WERI-Rb-1 (cell line): ENCODE measurements around the gene ANKS6.

Experiments
- DNase-seq: peaks from one replicate; pipeline ENCODE4 v3.0.0-alpha.2; 2020
- H3K27ac ChIP-seq: fragments of 250-450 bp; sonication (Bioruptor Pico); 2 replicates; pipeline ENCODE4 v1.5.1; 2020; ENCODE audit warnings: mild to moderate bottlenecking, moderate library complexity
- H3K27me3 ChIP-seq: fragments of 250-450 bp; sonication (Bioruptor Pico); 2 replicates; pipeline ENCODE4 v1.5.1; 2021; ENCODE audit warnings: mild to moderate bottlenecking, low read depth, moderate library complexity; ENCODE audit not compliant: insufficient read depth, severe bottlenecking
- H3K36me3 ChIP-seq: fragments of 250-450 bp; sonication (Bioruptor Pico); 2 replicates; pipeline ENCODE4 v1.5.1; 2020; ENCODE audit warnings: mild to moderate bottlenecking, moderate library complexity
- H3K4me3 ChIP-seq: 2 replicates; pipeline ENCODE4 v1.5.1; 2011; ENCODE audit warnings: low read depth, mild to moderate bottlenecking, control low read depth, low read length
- H3K9me3 ChIP-seq: fragments of 250-450 bp; sonication (Bioruptor Pico); 2 replicates; pipeline ENCODE4 v1.5.1; 2021; ENCODE audit warnings: mild to moderate bottlenecking, moderate library complexity; ENCODE audit not compliant: severe bottlenecking
- CTCF ChIP-seq: IDR thresholded peaks from 2 replicates; pipeline ENCODE4 v1.5.1; 2011; ENCODE audit warnings: low read depth, mild to moderate bottlenecking, control low read depth, inconsistent platforms, low read length

Gene ANKS6

DNA sequence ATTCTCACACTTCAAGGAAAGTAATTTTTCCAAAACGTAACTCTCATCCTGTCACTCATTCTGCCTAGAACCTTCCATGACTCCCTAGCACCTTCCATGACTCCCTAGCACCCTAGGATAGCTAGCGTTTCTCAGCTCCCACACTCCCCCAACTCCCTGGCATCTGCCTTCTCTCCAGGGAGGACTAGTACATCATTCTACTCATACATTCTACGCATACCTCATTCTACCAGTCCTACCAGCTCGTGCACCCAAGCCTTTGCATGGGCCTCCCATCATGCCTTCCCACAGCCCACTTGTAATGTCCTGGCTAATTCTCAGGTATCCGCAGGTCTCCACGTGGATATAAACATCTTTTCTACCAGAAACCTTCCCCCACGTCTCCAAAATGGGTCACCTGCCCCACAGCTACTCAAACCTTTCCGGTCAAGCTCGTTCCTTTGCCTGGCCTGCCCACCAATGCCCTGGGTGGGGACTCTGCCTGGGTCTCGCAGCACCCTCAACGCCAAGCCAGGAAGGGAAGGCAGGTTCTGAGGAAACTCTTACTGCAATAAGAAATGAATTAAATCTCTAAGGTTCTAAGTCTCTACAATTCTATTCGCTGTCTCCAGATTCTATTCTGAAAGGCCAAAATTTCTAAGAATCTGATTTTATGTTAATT, 930 bp downstream of the ANKS6 start:
- H3K9me3 ChIP-seq, result peaks cover 9% of the 10 kb centered on the region
- no peak overlapping the region for H3K27ac ChIP-seq
- TF ChIP-seq CTCF, result no peak
- no peaks in the 10 kb centered on the region for H3K27me3 ChIP-seq
- H3K36me3 ChIP-seq, result peaks cover 8% of the 10 kb centered on the region
- H3K4me3 ChIP-seq, result peak overlapping the region; percentile 70
- DNase-seq, result no peak

- no peak for TF ChIP-seq CTCF
- Histone ChIP-seq H3K27me3 (no peaks in the 10 kb centered on the region), H3K36me3 (peaks cover 13% of the 10 kb centered on the region), H3K4me3 (no peak overlapping the region), H3K9me3 (peaks cover 9% of the 10 kb centered on the region), H3K27ac (no peak overlapping the region)
- DNase-seq, result no peak
Observed at GRCh38 chr9:98794802-98795201, 1.6 kb downstream of the ANKS6 start.

GRCh38 chr9:98793031-98793430, 3.3 kb downstream of the ANKS6 start:
- Histone ChIP-seq H3K27ac (no peak overlapping the region), H3K36me3 (peaks cover 29% of the 10 kb centered on the region), H3K27me3 (no peaks in the 10 kb centered on the region), H3K9me3 (peaks cover 5% of the 10 kb centered on the region), H3K4me3 (no peak overlapping the region)
- TF ChIP-seq CTCF, result no peak
- no peak for DNase-seq

DNA sequence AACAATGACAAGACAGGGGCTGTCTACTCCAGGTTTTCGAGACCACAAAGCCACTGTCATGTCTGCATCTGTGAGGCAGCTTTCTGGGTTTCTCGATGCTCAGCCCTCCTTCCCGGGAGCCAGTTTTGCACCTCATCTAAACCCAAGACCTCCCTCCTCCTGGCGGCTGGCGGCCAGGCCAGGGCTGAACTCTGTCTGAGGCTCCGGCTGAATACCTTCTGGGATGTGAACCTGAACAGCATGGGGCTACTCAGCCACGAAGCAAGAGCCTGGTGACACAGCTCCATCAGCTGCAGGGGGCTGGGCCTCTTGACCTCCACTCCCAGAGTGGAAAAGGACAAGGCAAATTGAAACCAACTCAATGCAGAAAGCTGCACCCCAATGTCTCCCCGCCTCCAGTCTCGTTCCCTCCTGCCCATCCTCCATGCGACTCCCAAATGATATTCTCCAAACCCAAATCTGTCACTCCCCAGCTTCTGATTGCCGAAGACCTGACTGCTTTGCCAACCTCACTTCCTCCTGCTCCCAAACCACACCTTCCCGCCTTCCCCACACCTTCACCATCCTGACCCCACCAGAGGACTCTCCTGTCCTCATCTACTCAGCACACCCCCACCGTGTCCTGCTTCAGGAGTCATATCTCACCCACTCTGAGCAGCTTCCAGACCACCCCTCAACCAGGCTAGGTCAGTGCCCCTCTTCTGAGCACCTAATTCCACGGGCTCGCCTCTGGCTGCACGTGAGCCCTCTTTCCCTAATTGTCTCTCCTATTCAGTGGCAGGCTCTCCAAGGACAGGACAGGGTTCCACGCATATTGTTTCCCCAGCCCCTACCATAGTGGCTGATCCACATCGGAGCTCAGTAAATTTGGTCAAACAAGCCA, 4.5 kb downstream of the ANKS6 start:
- no peak overlapping the region for H3K27ac ChIP-seq

DNA sequence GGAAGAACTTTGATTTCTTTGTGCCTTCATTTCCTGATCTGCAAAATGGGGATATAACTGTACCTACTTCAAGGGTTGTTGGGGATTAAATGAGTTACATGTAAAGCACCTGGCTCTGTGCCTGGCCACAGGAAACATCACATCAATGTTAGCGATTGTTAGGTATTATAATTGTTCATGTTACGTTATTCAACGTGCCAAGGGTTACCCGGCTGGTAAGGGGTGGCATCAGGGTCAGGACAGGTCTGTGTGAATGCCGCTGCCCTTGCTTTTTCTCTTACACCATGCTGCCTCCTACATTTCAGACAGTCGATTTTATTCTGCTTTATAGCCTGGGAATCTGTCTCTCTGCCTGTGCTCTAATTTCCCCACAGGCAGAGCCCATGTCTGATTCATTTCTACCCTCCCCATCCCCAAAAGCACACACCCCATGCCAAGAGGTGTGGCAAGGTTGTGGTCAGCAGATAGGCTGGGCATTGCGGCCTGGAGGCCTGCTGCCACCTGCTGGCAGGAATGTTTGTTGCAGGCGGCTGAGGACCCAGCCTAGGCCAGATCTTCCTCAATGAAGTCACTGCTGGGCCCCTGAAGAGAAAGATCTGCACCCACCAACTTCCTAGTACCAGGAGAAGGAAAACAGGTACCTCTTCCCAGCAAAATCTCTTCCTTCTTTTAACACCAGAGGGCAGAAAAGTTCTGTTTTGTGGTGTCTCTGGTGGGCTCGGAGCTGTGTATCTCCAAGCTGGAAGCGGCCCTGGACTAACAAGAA, 5.3 kb downstream of the ANKS6 start:
- H3K4me3 ChIP-seq, result no peak overlapping the region

More for the DNA sequence above, 4.5 kb downstream of the ANKS6 start:
- Histone ChIP-seq H3K36me3 (peaks cover 34% of the 10 kb centered on the region), H3K27me3 (no peaks in the 10 kb centered on the region), H3K9me3 (no peaks in the 10 kb centered on the region), H3K4me3 (no peak overlapping the region)
- TF ChIP-seq CTCF, result no peak
- DNase-seq, result no peak

More for the DNA sequence above, 5.3 kb downstream of the ANKS6 start:
- no peaks in the 10 kb centered on the region for H3K9me3 ChIP-seq
- no peak overlapping the region for H3K27ac ChIP-seq
- peak; percentile 73 for DNase-seq
- no peaks in the 10 kb centered on the region for H3K27me3 ChIP-seq
- H3K36me3 ChIP-seq, result peaks cover 36% of the 10 kb centered on the region
- TF ChIP-seq CTCF, result peak; percentile 98
